ENCODE results near the gene STXBP5. TPM values are rescaled to one million over a fixed set of nuclear protein-coding genes. Genes with fewer than 3 reads are reported as not detected.

STXBP5 gene
- total RNA-seq, 3 donors from 2014 or later = 42.0 to 71.1 (median 47.8) TPM

GRCh38 chr6:147213772-147214171 lies 9.6 kb downstream of the STXBP5 start:
- intact Hi-C loops (cut with DNase I, micrococcal nuclease) = no loop called here
- H3K36me3 ChIP-seq (ENCODE audit: low read depth) = no peaks in the 10 kb centered on the region
- H3K4me3 ChIP-seq = no peak overlapping the region
- peaks cover 9% of the 10 kb centered on the region for H3K4me1 ChIP-seq (ENCODE audit: low read depth)
- TF ChIP-seq, protein P1, sequence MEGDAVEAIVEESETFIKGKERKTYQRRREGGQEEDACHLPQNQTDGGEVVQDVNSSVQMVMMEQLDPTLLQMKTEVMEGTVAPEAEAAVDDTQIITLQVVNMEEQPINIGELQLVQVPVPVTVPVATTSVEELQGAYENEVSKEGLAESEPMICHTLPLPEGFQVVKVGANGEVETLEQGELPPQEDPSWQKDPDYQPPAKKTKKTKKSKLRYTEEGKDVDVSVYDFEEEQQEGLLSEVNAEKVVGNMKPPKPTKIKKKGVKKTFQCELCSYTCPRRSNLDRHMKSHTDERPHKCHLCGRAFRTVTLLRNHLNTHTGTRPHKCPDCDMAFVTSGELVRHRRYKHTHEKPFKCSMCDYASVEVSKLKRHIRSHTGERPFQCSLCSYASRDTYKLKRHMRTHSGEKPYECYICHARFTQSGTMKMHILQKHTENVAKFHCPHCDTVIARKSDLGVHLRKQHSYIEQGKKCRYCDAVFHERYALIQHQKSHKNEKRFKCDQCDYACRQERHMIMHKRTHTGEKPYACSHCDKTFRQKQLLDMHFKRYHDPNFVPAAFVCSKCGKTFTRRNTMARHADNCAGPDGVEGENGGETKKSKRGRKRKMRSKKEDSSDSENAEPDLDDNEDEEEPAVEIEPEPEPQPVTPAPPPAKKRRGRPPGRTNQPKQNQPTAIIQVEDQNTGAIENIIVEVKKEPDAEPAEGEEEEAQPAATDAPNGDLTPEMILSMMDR (IDR thresholded peaks at IDR 0.05) = no peak
- no peaks in the 10 kb centered on the region for H3K9me3 ChIP-seq
- no peak for ATAC-seq
- no peak for DNase-seq

GRCh38 chr6:147214248-147215227 lies 10.3 kb downstream of the STXBP5 start:
- no peak for ATAC-seq

GRCh38 chr6:147216915-147217314 lies 12.7 kb downstream of the STXBP5 start:
- Histone ChIP-seq H3K4me3 (no peak overlapping the region), H3K9me3 (no peaks in the 10 kb centered on the region), H3K4me1 (ENCODE audit: low read depth) (peaks cover 18% of the 10 kb centered on the region), H3K36me3 (ENCODE audit: low read depth) (no peaks in the 10 kb centered on the region)
- no peak for ATAC-seq
- no peak for DNase-seq
- TF ChIP-seq, protein P1 (IDR thresholded peaks at IDR 0.05) = no peak
- intact Hi-C loops (cut with DNase I, micrococcal nuclease) = no loop called here

More at GRCh38 chr6:147214248-147215227, 10.3 kb downstream of the STXBP5 start:
- Histone ChIP-seq H3K36me3 (ENCODE audit: low read depth) (no peaks in the 10 kb centered on the region), H3K4me3 (no peak overlapping the region), H3K9me3 (no peaks in the 10 kb centered on the region), H3K4me1 (ENCODE audit: low read depth) (peaks cover 9% of the 10 kb centered on the region)
- TF ChIP-seq, protein P1 (IDR thresholded peaks at IDR 0.05) = no peak
- DNase-seq = no peak
- intact Hi-C loops (cut with DNase I, micrococcal nuclease) = no loop called here

DNA sequence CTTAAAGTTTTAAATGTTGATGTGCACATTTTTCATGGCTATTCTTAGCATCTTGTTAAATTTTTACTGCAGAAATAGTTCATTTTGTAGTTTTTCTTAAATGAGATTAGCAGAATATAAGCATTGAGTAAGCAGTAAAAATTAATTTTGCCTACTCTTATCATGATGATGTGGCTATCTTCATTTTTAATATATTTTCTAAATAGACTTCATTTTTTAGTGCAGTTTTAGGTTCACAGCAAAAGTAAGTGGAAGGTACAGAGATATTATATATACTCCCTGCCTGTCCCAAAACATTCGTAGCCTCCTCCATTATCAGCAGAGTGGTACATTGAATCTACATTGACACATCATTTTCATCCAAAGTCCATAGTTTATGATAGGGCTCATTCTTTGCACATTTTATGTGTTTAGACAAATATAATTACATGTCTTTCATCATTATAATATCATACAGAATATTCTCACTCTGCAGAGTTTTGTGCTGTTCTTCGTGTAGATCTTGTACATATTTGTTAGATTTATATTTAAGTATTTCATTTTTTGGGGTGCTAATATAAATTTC lies 13.7 kb downstream of the STXBP5 start:
- ATAC-seq (peak; percentile 88), DNase-seq (no peak)
- TF ChIP-seq, protein P1 (IDR thresholded peaks at IDR 0.05) = no peak
- no peak overlapping the region for H3K4me3 ChIP-seq
- no peaks in the 10 kb centered on the region for H3K9me3 ChIP-seq
- intact Hi-C loops (cut with DNase I, micrococcal nuclease) = no loop called here
- H3K36me3 ChIP-seq (ENCODE audit: low read depth) = no peaks in the 10 kb centered on the region
- peaks cover 23% of the 10 kb centered on the region for H3K4me1 ChIP-seq (ENCODE audit: low read depth)

DNA sequence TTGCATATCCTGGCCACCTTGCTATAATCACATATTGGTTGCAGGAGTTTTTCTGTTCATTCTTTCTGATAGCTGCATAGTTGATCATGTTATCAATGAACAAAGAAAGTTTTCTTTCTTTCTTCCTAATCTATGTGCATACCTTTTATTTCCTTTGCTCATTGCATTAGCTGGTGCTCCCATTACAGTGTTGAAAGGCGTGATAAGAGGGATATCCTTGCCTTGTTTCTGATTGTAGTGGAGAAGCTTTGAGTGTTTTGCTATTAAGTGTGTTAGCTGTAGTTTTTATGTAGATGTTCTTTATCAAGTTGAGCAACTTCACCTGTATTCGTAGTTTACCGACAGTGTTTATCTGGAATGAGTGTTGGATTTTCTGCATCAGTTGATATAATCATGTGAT lies 14.6 kb downstream of the STXBP5 start:
- intact Hi-C loops (cut with DNase I, micrococcal nuclease) = no loop called here
- no peak for ATAC-seq
- H3K36me3 ChIP-seq (ENCODE audit: low read depth) = no peaks in the 10 kb centered on the region
- H3K4me1 ChIP-seq (ENCODE audit: low read depth) = peaks cover 27% of the 10 kb centered on the region
- TF ChIP-seq, protein P1 (IDR thresholded peaks at IDR 0.05) = no peak
- no peak overlapping the region for H3K4me3 ChIP-seq
- DNase-seq = no peak
- H3K9me3 ChIP-seq = no peaks in the 10 kb centered on the region

All from mucosa of descending colon (tissue), 3 donors.